Ovary (tissue), 3 donors: Measurements from ENCODE around the gene IGSF21.

ENCODE experiments used
- CTCF ChIP-seq, 3 donors: fragments of 450-650 bp in 2 of 3; fragments of 200-600 bp in 1 of 3; IDR thresholded peaks; one replicate each; pipeline versions ENCODE4 v1.5.1 to v1.8.0; 2016 to 2022; ENCODE audit warnings: antibody characterized with exemption in 3 of 3, mild to moderate bottlenecking in 1 of 3
- EP300 ChIP-seq: sonication (generic); formaldehyde crosslinking; IDR thresholded peaks from one replicate; pipeline ENCODE4 v1.6.1; 2017; ENCODE audit warnings: antibody characterized with exemption
- POLR2A ChIP-seq: fragments of 450-650 bp; IDR thresholded peaks from one replicate; pipeline ENCODE4 v1.6.1; 2017; ENCODE audit warnings: antibody characterized with exemption, mild to moderate bottlenecking, moderate library complexity
- donor health status: DM: no; HTN: no; CAD: no.

GRCh38 chr1:18422076-18422777 is 314.6 kb downstream of the IGSF21 start:
- TF ChIP-seq CTCF (IDR thresholded peaks at IDR 0.05) (no peak), POLR2A (no peak), EP300 (no peak)
